Kidney epithelial cell (primary cell): ENCODE measurements around the gene CTIF. TPM values are rescaled to one million over a fixed set of nuclear protein-coding genes. Genes with fewer than 3 reads are reported as not detected.

Experiments used
- DNase-seq: peaks from one replicate; pipeline ENCODE4 v3.0.0-alpha.2; 2010; ENCODE audit warnings: low read depth
- H3K27me3 ChIP-seq: 2 replicates; pipeline ENCODE4 v1.6.0; 2011; ENCODE audit warnings: low read length; ENCODE audit not compliant: control insufficient read depth, insufficient read depth
- H3K36me3 ChIP-seq: 2 replicates; pipeline ENCODE4 v1.5.1; 2011; ENCODE audit warnings: low read length; ENCODE audit not compliant: control insufficient read depth, insufficient read depth
- H3K4me3 ChIP-seq: 2 replicates; pipeline ENCODE4 v1.5.1; 2011; ENCODE audit warnings: low read depth, mild to moderate bottlenecking, control low read depth, low read length
- total RNA-seq: library from RNA; depleted of rRNA; stranded (reverse); fragments of >200 nt; gene quantifications from 2 replicates; pipeline ENCODE4 v1.2.3, GENCODE V29; 2015
- TF ChIP-seq, protein P1 (sequence below): IDR thresholded peaks from 2 replicates; pipeline ENCODE4 v1.5.1; 2011; ENCODE audit warnings: mild to moderate bottlenecking, moderate library complexity, low read length, control low read depth, inconsistent platforms; ENCODE audit not compliant: insufficient read depth, poor library complexity, severe bottlenecking

Gene CTIF
- total RNA-seq, 1 donor from 2014 or later: 24.3 TPM

- H3K4me3 ChIP-seq: no peak overlapping the region
- no peaks in the 10 kb centered on the region for H3K36me3 ChIP-seq
- TF ChIP-seq, protein P1, sequence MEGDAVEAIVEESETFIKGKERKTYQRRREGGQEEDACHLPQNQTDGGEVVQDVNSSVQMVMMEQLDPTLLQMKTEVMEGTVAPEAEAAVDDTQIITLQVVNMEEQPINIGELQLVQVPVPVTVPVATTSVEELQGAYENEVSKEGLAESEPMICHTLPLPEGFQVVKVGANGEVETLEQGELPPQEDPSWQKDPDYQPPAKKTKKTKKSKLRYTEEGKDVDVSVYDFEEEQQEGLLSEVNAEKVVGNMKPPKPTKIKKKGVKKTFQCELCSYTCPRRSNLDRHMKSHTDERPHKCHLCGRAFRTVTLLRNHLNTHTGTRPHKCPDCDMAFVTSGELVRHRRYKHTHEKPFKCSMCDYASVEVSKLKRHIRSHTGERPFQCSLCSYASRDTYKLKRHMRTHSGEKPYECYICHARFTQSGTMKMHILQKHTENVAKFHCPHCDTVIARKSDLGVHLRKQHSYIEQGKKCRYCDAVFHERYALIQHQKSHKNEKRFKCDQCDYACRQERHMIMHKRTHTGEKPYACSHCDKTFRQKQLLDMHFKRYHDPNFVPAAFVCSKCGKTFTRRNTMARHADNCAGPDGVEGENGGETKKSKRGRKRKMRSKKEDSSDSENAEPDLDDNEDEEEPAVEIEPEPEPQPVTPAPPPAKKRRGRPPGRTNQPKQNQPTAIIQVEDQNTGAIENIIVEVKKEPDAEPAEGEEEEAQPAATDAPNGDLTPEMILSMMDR: no peak
- H3K27me3 ChIP-seq: no peaks in the 10 kb centered on the region
- DNase-seq: no peak
Measured at GRCh38 chr18:48800876-48801727, 262.3 kb downstream of the CTIF start.

- no peaks in the 10 kb centered on the region for H3K36me3 ChIP-seq
- no peak overlapping the region for H3K4me3 ChIP-seq
- no peaks in the 10 kb centered on the region for H3K27me3 ChIP-seq
- no peak for DNase-seq
- TF ChIP-seq, protein P1: no peak
Measured at GRCh38 chr18:48801728-48802542, 263.1 kb downstream of the CTIF start.

DNA sequence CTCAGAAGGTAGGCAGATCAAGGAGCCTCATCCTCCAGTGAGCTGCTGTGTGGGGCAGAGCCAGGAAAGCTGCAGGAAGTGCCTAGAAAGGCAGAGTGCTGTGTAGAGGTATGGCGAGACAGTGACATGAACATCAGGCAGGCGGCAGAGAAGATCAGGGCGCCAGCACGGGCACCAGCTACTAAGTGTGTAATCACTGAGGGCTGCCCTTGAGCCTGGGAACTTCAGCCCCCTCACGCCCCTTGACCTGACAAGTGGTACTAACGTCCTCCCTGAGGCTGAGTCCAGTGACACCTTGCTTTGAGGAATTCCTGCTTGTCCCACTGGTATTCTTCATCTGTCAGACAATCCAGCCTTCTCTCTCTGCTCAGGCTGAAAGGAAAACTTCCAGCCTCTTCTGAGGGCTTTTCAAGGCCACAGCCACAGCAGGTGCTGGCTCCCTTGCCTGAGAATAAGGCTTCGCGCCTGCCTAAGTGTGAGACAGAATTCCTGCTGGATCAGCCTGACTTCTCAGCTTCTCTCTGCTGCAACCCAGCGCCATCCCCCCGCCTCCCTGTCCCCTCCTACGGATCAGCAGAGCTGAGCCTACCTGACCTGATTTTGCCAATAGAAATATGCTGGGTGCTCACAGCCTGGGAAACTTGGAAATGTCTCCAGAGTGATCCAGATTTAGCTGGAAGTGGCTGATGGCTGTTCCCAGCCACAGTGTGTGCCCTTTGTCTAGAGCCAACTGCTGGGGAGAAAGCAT lies 263.9 kb downstream of the CTIF start:
- TF ChIP-seq, protein P1: no peak
- H3K4me3 ChIP-seq: no peak overlapping the region
- H3K36me3 ChIP-seq: no peaks in the 10 kb centered on the region
- no peaks in the 10 kb centered on the region for H3K27me3 ChIP-seq
- no peak for DNase-seq

DNA sequence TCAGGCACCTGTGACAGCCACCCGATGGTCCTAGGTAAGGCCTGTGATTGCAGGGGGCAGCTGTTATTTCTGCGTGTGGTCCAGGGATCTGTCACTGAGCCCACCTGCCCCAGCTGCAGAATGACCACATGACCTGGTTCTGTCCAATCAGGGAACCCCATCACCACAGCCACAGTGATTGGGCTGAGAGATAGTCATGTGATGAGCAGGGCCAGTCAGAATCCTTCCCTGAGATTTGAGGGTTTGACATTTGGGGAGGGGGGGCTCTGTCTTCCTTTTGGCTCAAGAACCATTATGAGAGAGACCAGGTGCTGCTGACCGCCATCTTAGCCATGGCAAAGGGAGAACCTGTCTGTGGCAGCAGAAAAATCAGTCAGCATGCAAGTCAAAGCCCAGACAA lies 264.7 kb downstream of the CTIF start:
- TF ChIP-seq, protein P1: no peak
- H3K4me3 ChIP-seq: no peak overlapping the region

GRCh38 chr18:48803951-48804855 lies 265.4 kb downstream of the CTIF start:
- Histone ChIP-seq H3K36me3 (no peaks in the 10 kb centered on the region), H3K4me3 (no peak overlapping the region), H3K27me3 (no peaks in the 10 kb centered on the region)
- DNase-seq: no peak
- TF ChIP-seq, protein P1: no peak

More for the DNA sequence above, 264.7 kb downstream of the CTIF start:
- no peaks in the 10 kb centered on the region for H3K36me3 ChIP-seq
- DNase-seq: no peak
- H3K27me3 ChIP-seq: no peaks in the 10 kb centered on the region
